Lower leg skin (tissue), 3 donors: ENCODE data around the gene LTBP4.

Experiments
- POLR2A ChIP-seq, 2 donors: fragments of 450-650 bp; IDR thresholded peaks; one replicate each; pipeline ENCODE4 v1.6.1; 2016 to 2017; ENCODE audit warnings: antibody characterized with exemption in 2 of 2, mild to moderate bottlenecking in 1 of 2, moderate library complexity in 1 of 2
- TF ChIP-seq, protein P1 (sequence below), 3 donors: fragments of 450-650 bp; IDR thresholded peaks; one replicate each; pipeline ENCODE4 v1.5.1; 2016; ENCODE audit warnings: antibody characterized with exemption in 3 of 3, mild to moderate bottlenecking in 3 of 3, moderate library complexity in 2 of 3

DNA sequence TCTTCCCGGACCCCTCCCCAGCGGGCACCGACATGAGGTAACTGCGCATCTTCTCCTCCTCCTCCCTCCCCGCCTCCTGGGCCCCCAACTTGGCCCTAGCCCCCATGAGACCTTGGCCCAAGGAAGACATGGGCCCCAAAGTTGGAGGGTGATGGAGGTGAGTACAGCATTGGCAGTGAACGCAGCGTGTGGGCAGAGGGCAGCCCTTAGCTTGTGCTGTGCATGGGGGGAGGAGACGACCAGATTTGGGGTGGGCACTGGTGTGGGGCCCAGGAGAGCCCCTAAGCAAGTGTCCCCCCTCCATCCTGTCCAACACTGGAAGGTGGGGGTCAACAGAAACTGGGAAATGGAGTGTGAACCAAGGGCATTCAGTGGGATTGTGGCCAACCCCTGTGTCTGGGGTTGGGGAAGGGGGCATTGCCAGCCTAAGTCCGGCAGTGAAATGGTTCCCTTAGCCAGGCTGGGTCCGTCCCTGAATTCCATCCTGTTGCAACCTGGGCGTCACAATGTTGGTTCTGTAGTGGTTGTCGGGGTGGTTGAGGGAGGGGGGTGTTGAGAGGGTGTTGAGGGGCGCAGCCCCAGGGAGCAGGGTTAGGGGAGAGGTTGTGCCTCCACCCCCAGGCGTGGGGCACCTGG, 65.8 kb downstream of the LTBP4 start:
- TF ChIP-seq POLR2A (IDR thresholded peaks at IDR 0.05), result no peak
- TF ChIP-seq, protein P1, sequence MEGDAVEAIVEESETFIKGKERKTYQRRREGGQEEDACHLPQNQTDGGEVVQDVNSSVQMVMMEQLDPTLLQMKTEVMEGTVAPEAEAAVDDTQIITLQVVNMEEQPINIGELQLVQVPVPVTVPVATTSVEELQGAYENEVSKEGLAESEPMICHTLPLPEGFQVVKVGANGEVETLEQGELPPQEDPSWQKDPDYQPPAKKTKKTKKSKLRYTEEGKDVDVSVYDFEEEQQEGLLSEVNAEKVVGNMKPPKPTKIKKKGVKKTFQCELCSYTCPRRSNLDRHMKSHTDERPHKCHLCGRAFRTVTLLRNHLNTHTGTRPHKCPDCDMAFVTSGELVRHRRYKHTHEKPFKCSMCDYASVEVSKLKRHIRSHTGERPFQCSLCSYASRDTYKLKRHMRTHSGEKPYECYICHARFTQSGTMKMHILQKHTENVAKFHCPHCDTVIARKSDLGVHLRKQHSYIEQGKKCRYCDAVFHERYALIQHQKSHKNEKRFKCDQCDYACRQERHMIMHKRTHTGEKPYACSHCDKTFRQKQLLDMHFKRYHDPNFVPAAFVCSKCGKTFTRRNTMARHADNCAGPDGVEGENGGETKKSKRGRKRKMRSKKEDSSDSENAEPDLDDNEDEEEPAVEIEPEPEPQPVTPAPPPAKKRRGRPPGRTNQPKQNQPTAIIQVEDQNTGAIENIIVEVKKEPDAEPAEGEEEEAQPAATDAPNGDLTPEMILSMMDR (IDR thresholded peaks at IDR 0.05), result no peak
